PC-9 (cell line): ENCODE results near the gene DNM1. TPM values are rescaled to one million over a fixed set of nuclear protein-coding genes. Genes with fewer than 3 reads are reported as not detected.

ENCODE experiments used
- BruUV-seq: library from RNA; stranded (reverse); fragments of 400-500 nt; replicated peaks from 2 replicates; lab custom pipeline; 2021; lab: Mats Ljungman, UMichigan
- CTCF ChIA-PET: fragments of 300-600 bp; sonication (Branson Sonifier 250); formaldehyde crosslinking; loops from one replicate; lab custom pipeline; 2022; ENCODE audit warnings: antibody characterized with exemption; lab: Charles Lee
- POLR2A ChIA-PET: fragments of 300-600 bp; sonication (Branson Sonifier 250); formaldehyde crosslinking; loops from one replicate; lab custom pipeline; 2022; ENCODE audit warnings: antibody characterized with exemption; ENCODE audit not compliant: unreplicated experiment; lab: Charles Lee
- DNase-seq, 2 experiments: peaks; one replicate each; pipeline versions ENCODE4 v3.0.0 to v3.0.0-alpha.2; 2015 to 2022; ENCODE audit warnings: mixed read lengths in 1 of 2
- H2AFZ ChIP-seq: fragments of 200-600 bp; sonication (generic); 2 replicates; pipeline ENCODE4 v1.8.1; 2017; ENCODE audit warnings: antibody characterized with exemption
- H3F3A ChIP-seq: fragments of 200-600 bp; sonication (generic); 2 replicates; pipeline ENCODE4 v1.8.1; 2017; ENCODE audit warnings: antibody characterized with exemption, mild to moderate bottlenecking, low read depth; ENCODE audit not compliant: insufficient read depth
- H3K27ac ChIP-seq: fragments of 200-600 bp; sonication (generic); 2 replicates; pipeline ENCODE4 v1.6.1; 2016; ENCODE audit warnings: mixed run types
- H3K27me3 ChIP-seq: fragments of 200-600 bp; sonication (generic); 2 replicates; pipeline ENCODE4 v1.6.1; 2016; ENCODE audit warnings: low read depth, mixed run types; ENCODE audit not compliant: insufficient read depth
- H3K36me3 ChIP-seq: fragments of 200-600 bp; sonication (generic); 2 replicates; pipeline ENCODE4 v1.6.1; 2016; ENCODE audit warnings: low read depth, mixed run types
- H3K4me1 ChIP-seq: fragments of 200-600 bp; sonication (generic); replicated peaks from 2 replicates; pipeline ENCODE4 v1.6.1; 2016; ENCODE audit warnings: mixed run types; ENCODE audit not compliant: insufficient read depth
- H3K4me2 ChIP-seq: fragments of 200-600 bp; sonication (generic); 2 replicates; pipeline ENCODE4 v1.6.1; 2017; ENCODE audit warnings: mixed run types
- H3K4me3 ChIP-seq: fragments of 200-600 bp; sonication (generic); 2 replicates; pipeline ENCODE4 v1.6.1; 2016; ENCODE audit warnings: mixed run types
- H3K79me2 ChIP-seq: fragments of 200-600 bp; sonication (generic); 2 replicates; pipeline ENCODE4 v1.6.1; 2017; ENCODE audit warnings: low read depth, mixed run types
- H3K9me2 ChIP-seq: fragments of 200-600 bp; sonication (generic); 2 replicates; pipeline ENCODE4 v1.8.1; 2017; ENCODE audit warnings: mild to moderate bottlenecking; ENCODE audit not compliant: insufficient read depth
- H3K9me3 ChIP-seq: fragments of 200-600 bp; sonication (generic); 2 replicates; pipeline ENCODE4 v1.8.1; 2016; ENCODE audit warnings: low read depth; ENCODE audit not compliant: insufficient read depth
- H4K20me1 ChIP-seq: fragments of 200-600 bp; sonication (generic); 2 replicates; pipeline ENCODE4 v1.8.1; 2017; ENCODE audit not compliant: insufficient read depth
- CTCF ChIP-seq: fragments of 200-600 bp; sonication (generic); conservative IDR thresholded peaks from 2 replicates; pipeline ENCODE4 v1.6.1; 2017; ENCODE audit warnings: mixed run types, antibody characterized with exemption, mild to moderate bottlenecking, moderate library complexity
- EZH2 ChIP-seq: fragments of 200-600 bp; sonication (generic); IDR thresholded peaks from 2 replicates; pipeline ENCODE4 v1.8.0; 2017; ENCODE audit warnings: antibody characterized with exemption, low read depth
- intact Hi-C: fragments of 100-400 bp; cut with micrococcal nuclease; formaldehyde crosslinking; loops from one replicate; pipeline ENCODE4 v1.10.0; 2022; ENCODE audit not compliant: unreplicated experiment
- total RNA-seq: library from RNA; stranded (reverse); gene quantifications from 2 replicates; pipeline ENCODE4 v1.2.3, GENCODE V29; 2021

Gene DNM1
- total RNA-seq, 1 experiment from 2014 or later: 134 TPM

GRCh38 chr9:128244091-128244836 is 41.1 kb downstream of the DNM1 start:
- H3K9me2 ChIP-seq: no peaks in the 10 kb centered on the region
- ChIA-PET CTCF (no interaction called here), POLR2A (no interaction called here)
- no peaks in the 10 kb centered on the region for H3K36me3 ChIP-seq
- no peak overlapping the region for H2AFZ ChIP-seq
- no peaks in the 10 kb centered on the region for H3K9me3 ChIP-seq
- H3K27me3 ChIP-seq: no peaks in the 10 kb centered on the region
- no peaks in the 10 kb centered on the region; the same call in 1 of the 2 replicates for H3F3A ChIP-seq
- no peak overlapping the region for H3K4me3 ChIP-seq
- no TSS peak for BruUV-seq
- no peak overlapping the region for H3K27ac ChIP-seq
- intact Hi-C loops: no loop called here
- TF ChIP-seq CTCF (no peak), EZH2 (no peak)
- no peaks in the 10 kb centered on the region for H3K79me2 ChIP-seq
- DNase-seq: no peak
- no peak overlapping the region for H3K4me2 ChIP-seq
- H4K20me1 ChIP-seq: no peaks in the 10 kb centered on the region
- H3K4me1 ChIP-seq: no peaks in the 10 kb centered on the region

- no peaks in the 10 kb centered on the region for H4K20me1 ChIP-seq
- TF ChIP-seq CTCF: no peak
- TF ChIP-seq EZH2: no peak
- no peaks in the 10 kb centered on the region for H3K27me3 ChIP-seq
- no peaks in the 10 kb centered on the region for H3K9me3 ChIP-seq
- ChIA-PET POLR2A (no interaction called here), CTCF (no interaction called here)
- no peak overlapping the region for H3K4me2 ChIP-seq
- DNase-seq: no peak
- H3F3A ChIP-seq: peaks cover 4% of the 10 kb centered on the region; the same call in 1 of the 2 replicates
- no peaks in the 10 kb centered on the region for H3K4me1 ChIP-seq
- H3K4me3 ChIP-seq: no peak overlapping the region
- no peak overlapping the region for H2AFZ ChIP-seq
- BruUV-seq: no TSS peak
- no peaks in the 10 kb centered on the region for H3K79me2 ChIP-seq
- no peak overlapping the region for H3K27ac ChIP-seq
- intact Hi-C loops: no loop called here
- no peaks in the 10 kb centered on the region for H3K36me3 ChIP-seq
- H3K9me2 ChIP-seq: no peaks in the 10 kb centered on the region
These were observed 41.7 kb downstream of the DNM1 start for GRCh38 chr9:128244837-128245231.

- no peak for DNase-seq
- Histone ChIP-seq H3K27ac (no peak overlapping the region), H3K9me3 (no peaks in the 10 kb centered on the region), H3K4me1 (no peaks in the 10 kb centered on the region), H3K36me3 (no peaks in the 10 kb centered on the region), H4K20me1 (no peaks in the 10 kb centered on the region), H3K4me3 (no peak overlapping the region), H3K27me3 (no peaks in the 10 kb centered on the region), H2AFZ (no peak overlapping the region), H3K9me2 (no peaks in the 10 kb centered on the region), H3K79me2 (no peaks in the 10 kb centered on the region), H3F3A (peaks cover 5% of the 10 kb centered on the region; the same call in 1 of the 2 replicates), H3K4me2 (no peak overlapping the region)
- POLR2A ChIA-PET: no interaction called here
- TF ChIP-seq CTCF: no peak
- TF ChIP-seq EZH2: no peak
- intact Hi-C loops: no loop called here
- no TSS peak for BruUV-seq
- CTCF ChIA-PET: no interaction called here
These were observed 42.4 kb downstream of the DNM1 start for GRCh38 chr9:128245421-128246151.
